ENCODE measurements around the gene ZNF205. TPM values are rescaled to one million over a fixed set of nuclear protein-coding genes. Genes with fewer than 3 reads are reported as not detected.

ZNF205 gene
- total and polyA plus RNA-seq, 2 of the 13 experiments (the other 11 are each of a cell fraction or from before 2014, with no cell fraction given), result 5.8 to 10.2 TPM

- intact Hi-C loops (cut with micrococcal nuclease; ENCODE audit: unreplicated experiment) (loop anchor here (2.0 to 5.0 kb wide), 2 partner anchors 16 to 37 kb away; partner anchors contain the start of genes OR1F1 and ZNF213), in situ Hi-C loops (cut with HindIII; ENCODE audit: extremely low pct_ligation_motif_present, low pct_unique_long_range_greater_than_20kb) (no loop called here)
- Histone ChIP-seq H2AFZ (ENCODE audit: low read length) (no peak overlapping the region), H3K27me3 (ENCODE audit: control insufficient read depth in 1 of 2, insufficient read depth in 2 of 2, low read length in 2 of 2) (peaks cover 0 to 26% of the 10 kb centered on the region in 2 experiments; a peak in 3 of 5 replicates), H3K36me3 (replicated peaks in 1 of 2; ENCODE audit: control insufficient read depth in 1 of 2, insufficient read depth in 2 of 2, low read length in 2 of 2) (no peaks in the 10 kb centered on the region), H3K4me1 (ENCODE audit: insufficient read depth, low read length) (peaks cover 43% of the 10 kb centered on the region), H3K27ac (ENCODE audit: extremely low read length, insufficient read depth, low read length) (peak overlapping the region; percentile 46), H3K79me2 (ENCODE audit: insufficient read depth, low read length) (no peaks in the 10 kb centered on the region), H4K20me1 (ENCODE audit: insufficient read depth, low read length) (no peaks in the 10 kb centered on the region), H3K9me3 (ENCODE audit: low read length) (no peaks in the 10 kb centered on the region), H3K9ac (ENCODE audit: insufficient read depth, low read depth, low read length) (peak overlapping the region; percentile 65), H3K4me3 (replicated peaks in 1 of 3; ENCODE audit: insufficient read depth in 1 of 3, low read depth in 2 of 3, low read length in 3 of 3) (peak overlapping the region; percentile 57 to 78 (median 66)), H3K4me2 (ENCODE audit: low read depth, low read length) (peak overlapping the region; percentile 97)
- WGBS (ENCODE audit: low lambda C conversion rate), result 2% methylated on average over 19 of the region's 62 CpGs
- POLR2A ChIA-PET, result interaction anchor here (0.8 to 4.7 kb wide), 23 partner anchors 8 to 567 kb away, joined by 3 to 81 read pairs (median 5); partner anchors contain the start of genes IL32, OR1F1, TNFRSF12A and TRAP1
- no TSS peak for BruUV-seq (replicated peaks)
- DNase-seq (ENCODE audit: low spot score) (peak; percentile 94), ATAC-seq (peak; percentile 75), FAIRE-seq (peak; percentile 15)
- CTCF ChIA-PET (ENCODE audit: low intra/inter-chr PET ratio, low total read pairs), result interaction anchor here (0.8 to 2.8 kb wide), 3 partner anchors 15 to 19 kb away, joined by 3 to 18 read pairs (median 3); no protein-coding TSS in a partner anchor
- no peak for TF ChIP-seq REST (IDR thresholded peaks at IDR 0.05; ENCODE audit: borderline replicate concordance in 1 of 2, low read depth in 1 of 2, low read length in 2 of 2)
- no peak for TF ChIP-seq FOSL1 (CRISPR knock-in tag; IDR thresholded peaks at IDR 0.05; ENCODE audit: borderline replicate concordance)
- TF ChIP-seq CREM (IDR thresholded peaks at IDR 0.05), result peak; percentile 19; the same call in 1 of the 2 replicates
- no peak for TF ChIP-seq CREM (CRISPR knock-in tag; IDR thresholded peaks at IDR 0.05)
- peak; percentile 81 for TF ChIP-seq MAX (IDR thresholded peaks at IDR 0.05)
- peak; percentile 72; the same call in 1 of the 2 replicates for TF ChIP-seq ZNF749 (CRISPR knock-in tag; IDR thresholded peaks at IDR 0.05; ENCODE audit: borderline replicate concordance)
- TF ChIP-seq MLX (CRISPR knock-in tag; IDR thresholded peaks at IDR 0.05), result peak; percentile 44; the same call in 1 of the 2 replicates
- peak; percentile 21 for TF ChIP-seq ZNF18 (CRISPR knock-in tag; IDR thresholded peaks at IDR 0.05; ENCODE audit: insufficient replicate concordance)
- TF ChIP-seq ZNF121 (CRISPR knock-in tag; IDR thresholded peaks at IDR 0.05), result peak; percentile 30; the same call in 1 of the 2 replicates
- peak; percentile 93 for TF ChIP-seq ZNF770 (CRISPR knock-in tag; IDR thresholded peaks at IDR 0.05)
- peak; percentile 66; the same call in 1 of the 2 replicates for TF ChIP-seq BRD4 (CRISPR knock-in tag; IDR thresholded peaks at IDR 0.05)
- TF ChIP-seq ZNF703 (CRISPR knock-in tag; IDR thresholded peaks at IDR 0.05; ENCODE audit: borderline replicate concordance), result 0 out of 2 replicates have a peak, but pooled peaks have one; percentile 49
- peak; percentile 51 for TF ChIP-seq HNRNPLL (IDR thresholded peaks at IDR 0.05; ENCODE audit: low read depth, low read length, poor library complexity, severe bottlenecking)
These were observed 38.2 kb downstream of the ZNF205 start for GRCh38 chr16:3150346-3151218.

Data from HepG2 (cell line).